HG02798 (cell line): Measurements from ENCODE around the gene UBE2QL1.

Source experiments
- ATAC-seq: cut with Tn5 transposase; IDR thresholded peaks from one replicate; pipeline ENCODE4 v1.9.1; 2021; ENCODE audit warnings: mild to moderate bottlenecking; ENCODE audit not compliant: unreplicated experiment, poor library complexity

UBE2QL1 gene

GRCh38 chr5:6452622-6453504, 4.2 kb downstream of the UBE2QL1 start:
- no peak for ATAC-seq

DNA sequence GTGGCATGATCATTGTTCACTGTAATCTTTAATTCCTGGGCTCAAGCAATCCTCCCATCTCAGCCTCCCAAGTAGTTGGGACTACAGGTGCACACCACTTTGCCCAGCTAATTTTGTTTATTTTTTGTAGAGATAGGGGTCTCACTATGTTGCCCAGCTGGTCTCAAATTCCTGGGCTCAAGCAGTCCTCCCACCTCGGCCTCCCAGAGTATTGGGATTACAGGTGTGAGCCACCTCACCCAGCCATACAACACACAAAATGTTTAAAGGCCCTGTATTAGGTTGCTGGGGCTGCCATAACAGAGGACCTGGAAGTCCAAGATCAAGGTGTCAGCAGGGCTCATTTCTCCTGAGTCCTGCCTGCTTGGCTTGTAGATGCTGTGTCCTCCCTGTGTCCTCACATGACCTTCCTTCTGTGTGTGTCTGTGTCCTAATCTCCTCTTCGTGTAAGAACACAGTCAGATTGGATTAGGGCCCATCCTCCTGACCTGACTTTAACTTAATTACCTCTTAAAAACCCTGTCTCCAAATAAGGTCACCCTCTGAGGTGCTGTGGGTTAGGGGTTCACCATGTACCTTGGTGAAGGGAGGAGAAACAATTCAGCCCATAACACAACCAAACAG, 5.4 kb downstream of the UBE2QL1 start:
- no peak for ATAC-seq

- no peak for ATAC-seq
These were observed 6.0 kb downstream of the UBE2QL1 start for GRCh38 chr5:6454628-6455053.

DNA sequence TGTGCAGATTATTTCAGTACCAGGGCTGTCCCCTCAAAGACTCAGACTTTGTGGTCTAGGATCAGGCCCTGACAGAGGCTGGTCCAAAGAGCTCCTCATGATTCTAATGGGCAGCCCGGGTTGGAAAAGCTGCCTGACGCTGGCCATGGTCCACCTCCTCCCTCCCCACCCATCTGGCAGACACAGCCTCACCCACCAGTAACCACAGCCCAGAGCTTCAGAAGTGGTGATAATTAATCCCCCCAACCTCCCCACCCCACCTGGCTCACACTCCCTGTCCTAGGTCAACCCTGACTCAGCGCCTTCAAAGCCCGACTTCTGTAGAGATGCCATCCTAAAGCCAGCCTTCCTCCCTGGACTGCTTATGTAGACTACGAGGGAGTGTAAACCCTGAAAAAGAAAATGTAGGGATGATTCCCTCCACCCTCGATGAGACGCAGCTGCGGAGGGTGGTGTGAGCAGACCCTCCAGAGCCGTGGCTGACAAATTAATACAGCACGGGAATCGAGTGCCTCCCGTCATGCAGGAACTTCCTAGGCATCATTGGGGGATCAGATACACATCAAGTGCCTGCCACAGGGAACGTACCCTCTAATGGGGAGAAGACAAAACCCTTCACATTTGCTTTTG, 7.0 kb downstream of the UBE2QL1 start:
- no peak for ATAC-seq

DNA sequence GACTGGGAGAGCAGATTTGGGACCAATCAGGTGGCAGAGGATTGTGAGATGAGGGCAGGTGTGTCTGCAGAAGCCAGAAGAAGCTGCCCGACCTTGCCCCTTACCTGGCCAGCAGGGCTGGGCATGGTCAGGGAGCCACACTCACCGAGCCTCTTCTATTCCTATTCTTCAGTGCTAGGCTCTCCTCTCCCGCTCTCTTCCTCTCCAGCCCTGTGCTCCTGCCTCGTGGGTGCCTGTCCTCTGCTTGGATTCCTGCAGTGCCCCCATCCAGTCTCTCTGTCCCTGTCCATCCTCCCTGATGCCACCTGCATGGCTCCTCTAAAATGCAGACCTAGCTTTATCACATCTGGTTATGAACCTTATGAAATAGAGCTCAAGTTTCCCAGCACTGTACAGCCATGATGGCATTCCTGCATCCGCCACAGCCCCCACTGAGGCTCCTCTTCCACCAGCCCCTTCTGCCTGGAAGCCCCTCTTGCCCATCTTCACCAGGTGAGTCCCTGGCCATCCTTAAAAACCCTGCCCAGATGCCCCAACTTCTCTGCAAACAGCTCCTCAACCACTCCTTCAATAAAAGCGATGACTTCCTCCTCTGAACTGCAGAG, 8.2 kb downstream of the UBE2QL1 start:
- ATAC-seq = no peak

DNA sequence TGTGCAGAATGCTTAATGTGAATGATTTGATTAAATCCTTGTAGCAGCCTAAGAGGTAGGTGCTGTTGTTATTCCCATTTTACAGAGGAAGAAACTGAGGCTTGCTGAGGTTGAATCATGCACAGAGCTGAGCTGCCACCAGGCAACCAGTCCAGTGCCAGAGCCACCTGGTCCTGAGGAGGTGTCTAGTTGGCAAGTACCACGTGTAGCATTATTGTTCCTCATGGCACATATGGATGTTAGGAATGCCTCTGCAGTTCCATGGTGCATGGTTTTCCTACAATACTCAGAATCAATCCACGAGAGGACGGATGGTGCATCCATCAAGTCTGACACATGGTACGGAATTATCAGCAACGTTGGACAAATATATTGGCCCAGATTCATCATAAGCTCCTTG, 8.9 kb downstream of the UBE2QL1 start:
- ATAC-seq = no peak

GRCh38 chr5:6458833-6459232, 10.2 kb downstream of the UBE2QL1 start:
- no peak for ATAC-seq

DNA sequence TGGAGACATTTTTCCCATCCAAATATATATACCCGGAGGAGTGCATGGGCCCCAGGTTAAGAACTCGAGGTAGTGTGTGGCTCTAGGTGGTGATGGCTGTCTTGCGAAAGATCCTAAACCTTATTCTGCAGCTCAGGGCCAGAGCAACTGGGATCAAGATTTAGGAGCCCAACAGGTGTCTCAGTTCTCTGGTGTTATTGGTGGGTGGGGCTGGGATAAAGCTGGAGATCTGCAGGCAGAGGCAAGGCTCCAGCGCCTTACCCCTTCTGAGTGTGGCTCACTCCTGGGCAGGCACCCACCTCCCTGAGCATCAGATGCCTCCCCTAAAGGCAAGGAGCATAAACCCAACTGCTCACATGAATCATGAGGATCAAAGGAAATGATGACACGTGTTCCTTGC, 11.2 kb downstream of the UBE2QL1 start:
- no peak for ATAC-seq

DNA sequence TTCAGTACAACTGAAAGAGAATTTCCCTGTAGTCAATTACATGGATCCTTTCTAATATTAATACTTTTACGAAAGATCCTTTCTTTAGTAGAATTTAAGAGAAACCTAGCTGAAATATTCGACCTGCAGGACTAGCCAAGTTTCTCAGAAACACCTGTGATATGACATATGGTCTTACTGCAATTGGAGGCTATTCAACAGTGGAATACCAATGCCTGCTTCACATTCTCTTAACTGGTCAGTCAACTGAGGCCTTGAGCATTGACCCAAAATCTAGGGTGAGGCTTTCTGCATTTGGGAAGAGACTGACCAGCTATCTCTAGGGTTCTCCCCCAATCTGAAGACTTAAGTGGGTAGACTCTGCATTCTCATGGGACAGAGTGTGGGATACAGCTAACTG, 12.3 kb downstream of the UBE2QL1 start:
- ATAC-seq = no peak

- no peak for ATAC-seq
These were observed 13.4 kb downstream of the UBE2QL1 start for GRCh38 chr5:6461793-6462650.

DNA sequence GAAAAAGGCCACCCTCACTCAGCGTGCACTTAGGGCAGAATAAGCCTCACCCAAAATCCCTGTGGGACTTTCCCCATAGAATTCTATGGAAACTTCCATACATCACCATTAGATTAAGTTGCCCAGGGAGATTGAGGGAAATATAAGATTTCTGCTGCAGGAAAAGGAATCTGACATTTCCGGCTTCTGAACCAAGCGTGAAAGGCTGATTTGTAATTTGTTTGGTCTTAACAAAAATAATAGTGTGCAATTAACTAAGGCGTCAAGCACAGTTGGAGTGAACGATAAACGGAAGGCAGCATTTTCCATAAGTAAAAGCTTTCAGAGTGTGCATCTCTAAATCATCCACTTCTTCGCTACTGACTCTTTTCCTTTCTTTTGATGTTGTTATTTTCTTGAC, 14.0 kb downstream of the UBE2QL1 start:
- no peak for ATAC-seq

GRCh38 chr5:6464441-6464840, 15.8 kb downstream of the UBE2QL1 start:
- no peak for ATAC-seq

DNA sequence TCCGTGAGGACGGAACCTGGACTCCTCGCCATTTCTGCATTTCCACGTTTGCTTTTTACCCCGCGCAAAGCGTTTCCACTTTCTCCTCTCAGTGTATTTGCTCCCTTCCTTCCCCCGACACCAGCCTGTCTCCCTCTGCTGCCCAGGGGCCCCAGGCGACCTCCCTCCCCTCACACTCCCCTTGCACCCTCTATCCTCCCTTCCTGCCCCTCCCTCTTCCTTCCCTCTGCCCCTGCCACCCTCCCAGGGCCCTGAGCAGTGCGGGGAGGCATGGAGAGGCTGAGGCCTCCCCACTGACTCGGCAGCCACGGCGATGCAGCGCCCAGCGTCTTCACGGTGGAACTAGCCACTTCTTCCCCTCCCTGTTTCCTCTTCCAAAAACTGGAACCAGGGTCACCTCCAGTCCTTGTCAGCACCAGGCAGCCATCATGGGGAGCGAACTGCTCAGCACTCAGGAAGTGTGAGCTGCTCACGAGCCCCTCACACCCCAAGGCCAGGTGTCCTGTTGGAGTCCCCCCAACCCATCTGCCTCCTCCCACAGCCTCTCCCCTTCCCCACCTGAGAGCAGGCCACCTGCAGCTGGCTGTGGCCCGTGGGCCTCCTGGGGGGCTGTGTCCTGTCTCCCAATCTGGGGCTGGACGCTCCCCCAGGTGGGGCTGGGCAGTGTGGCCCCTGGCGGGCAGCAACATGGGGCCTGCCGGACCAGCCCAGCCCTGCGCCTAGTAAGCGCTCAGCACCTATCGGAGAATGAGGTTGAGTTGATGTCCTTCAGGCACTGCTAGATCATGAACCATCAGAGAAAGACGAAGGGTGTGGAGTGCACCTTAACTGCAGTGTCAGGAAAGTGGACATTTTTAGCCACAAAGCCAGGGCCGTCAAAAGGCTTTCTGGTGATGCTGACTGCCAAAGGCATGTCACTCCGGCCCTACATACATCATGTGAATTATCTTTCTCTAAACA, 17.5 kb downstream of the UBE2QL1 start:
- ATAC-seq = no peak

- ATAC-seq = no peak
These were observed 18.4 kb downstream of the UBE2QL1 start for GRCh38 chr5:6466975-6467567.

DNA sequence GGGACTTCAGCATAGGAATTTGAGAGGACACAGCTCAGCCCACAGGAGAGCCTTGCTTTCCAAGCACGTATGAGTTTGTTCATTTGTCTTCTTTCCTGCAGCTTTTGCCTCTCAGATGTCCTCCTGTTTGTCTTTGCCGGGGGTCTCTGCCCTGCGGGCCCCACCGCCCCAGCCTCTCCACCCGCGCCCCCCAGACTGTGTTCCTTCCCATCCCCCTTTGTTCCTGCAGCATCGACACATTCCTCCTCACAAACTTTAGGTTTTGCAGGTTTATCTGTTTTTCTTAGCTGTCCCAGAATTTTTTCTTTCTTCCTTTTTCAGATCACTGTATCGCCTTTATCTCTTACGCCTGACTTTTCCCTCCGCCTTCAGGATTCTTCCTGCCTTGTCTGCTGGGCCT, 18.9 kb downstream of the UBE2QL1 start:
- ATAC-seq = no peak

GRCh38 chr5:6468104-6468503, 19.4 kb downstream of the UBE2QL1 start:
- ATAC-seq = no peak

DNA sequence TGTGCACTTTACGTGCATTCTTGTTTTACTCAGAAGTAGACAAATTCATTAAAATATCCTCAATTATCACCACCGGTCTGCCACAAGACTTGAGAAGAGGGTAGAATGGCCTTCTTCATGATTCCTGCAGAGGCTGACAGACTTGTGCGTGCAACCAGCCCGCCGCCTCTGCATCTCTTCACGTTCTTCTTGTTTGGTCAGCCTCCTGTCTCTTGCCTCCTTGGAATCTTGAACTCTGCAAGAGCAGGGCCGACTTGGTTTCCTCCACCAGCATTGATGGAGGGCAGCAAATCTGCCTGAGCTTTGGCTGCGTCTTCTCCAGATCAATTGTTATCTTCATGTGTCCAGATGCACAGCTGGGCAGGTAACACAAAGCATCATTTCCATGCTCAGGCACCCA, 20.2 kb downstream of the UBE2QL1 start:
- no peak for ATAC-seq

DNA sequence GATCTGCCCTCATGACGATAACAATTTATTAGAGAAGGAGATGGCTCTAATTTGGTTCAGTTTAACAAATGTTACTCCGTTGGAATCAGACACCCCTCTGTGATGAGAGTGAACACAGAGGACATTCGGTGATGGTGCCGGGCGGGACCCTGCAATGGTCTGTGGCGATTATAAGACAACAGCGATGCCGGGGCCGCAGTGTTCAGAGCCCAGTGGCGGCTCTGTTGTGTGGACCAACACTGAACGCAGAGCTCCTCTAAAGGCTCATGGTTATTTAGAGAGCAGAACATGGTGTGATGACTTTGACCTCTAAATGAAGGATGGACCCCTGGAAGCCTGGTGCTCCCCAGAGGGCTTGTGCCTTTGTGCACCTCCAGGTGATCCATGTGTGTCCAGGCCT, 21.2 kb downstream of the UBE2QL1 start:
- ATAC-seq = no peak

DNA sequence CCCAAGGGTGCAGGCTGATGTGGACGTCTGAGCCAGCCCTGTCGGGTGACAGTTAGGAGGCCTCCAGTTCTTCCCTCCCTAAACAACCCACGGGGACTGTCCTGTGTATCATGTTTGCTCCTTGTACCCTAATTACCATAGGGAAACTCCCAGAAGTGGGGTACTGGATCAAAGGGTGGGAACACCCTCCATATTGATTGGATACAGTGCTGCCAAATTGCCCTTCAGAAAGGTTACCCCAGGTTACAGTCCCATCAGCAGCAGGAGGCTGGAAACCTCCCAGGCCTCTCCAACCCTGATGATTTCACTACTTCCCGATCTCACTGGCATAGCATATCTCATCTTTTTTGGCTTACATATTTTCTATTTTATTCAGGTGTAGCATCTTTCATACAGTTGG, 22.0 kb downstream of the UBE2QL1 start:
- ATAC-seq = no peak
